ENCODE data around the gene SLC43A2.

GRCh38 chr17:1529863-1530262 is 98.8 kb downstream of the SLC43A2 start:
- TF ChIP-seq, protein P1, sequence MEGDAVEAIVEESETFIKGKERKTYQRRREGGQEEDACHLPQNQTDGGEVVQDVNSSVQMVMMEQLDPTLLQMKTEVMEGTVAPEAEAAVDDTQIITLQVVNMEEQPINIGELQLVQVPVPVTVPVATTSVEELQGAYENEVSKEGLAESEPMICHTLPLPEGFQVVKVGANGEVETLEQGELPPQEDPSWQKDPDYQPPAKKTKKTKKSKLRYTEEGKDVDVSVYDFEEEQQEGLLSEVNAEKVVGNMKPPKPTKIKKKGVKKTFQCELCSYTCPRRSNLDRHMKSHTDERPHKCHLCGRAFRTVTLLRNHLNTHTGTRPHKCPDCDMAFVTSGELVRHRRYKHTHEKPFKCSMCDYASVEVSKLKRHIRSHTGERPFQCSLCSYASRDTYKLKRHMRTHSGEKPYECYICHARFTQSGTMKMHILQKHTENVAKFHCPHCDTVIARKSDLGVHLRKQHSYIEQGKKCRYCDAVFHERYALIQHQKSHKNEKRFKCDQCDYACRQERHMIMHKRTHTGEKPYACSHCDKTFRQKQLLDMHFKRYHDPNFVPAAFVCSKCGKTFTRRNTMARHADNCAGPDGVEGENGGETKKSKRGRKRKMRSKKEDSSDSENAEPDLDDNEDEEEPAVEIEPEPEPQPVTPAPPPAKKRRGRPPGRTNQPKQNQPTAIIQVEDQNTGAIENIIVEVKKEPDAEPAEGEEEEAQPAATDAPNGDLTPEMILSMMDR (conservative IDR thresholded peaks at IDR 0.05 in 1 of 2, IDR thresholded peaks at IDR 0.05 in 1 of 2; ENCODE audit: low read depth in 1 of 2, low read length in 2 of 2) = no peak
- TF ChIP-seq EZH2 (IDR thresholded peaks at IDR 0.05; ENCODE audit: low read length, missing control alignments) = no peak
